ENCODE data around the gene PYGM. TPM values are rescaled to one million over a fixed set of nuclear protein-coding genes. Genes with fewer than 3 reads are reported as not detected.

Gene PYGM
- total RNA-seq, 1 donor from 2014 or later, result 0.26 TPM

DNA sequence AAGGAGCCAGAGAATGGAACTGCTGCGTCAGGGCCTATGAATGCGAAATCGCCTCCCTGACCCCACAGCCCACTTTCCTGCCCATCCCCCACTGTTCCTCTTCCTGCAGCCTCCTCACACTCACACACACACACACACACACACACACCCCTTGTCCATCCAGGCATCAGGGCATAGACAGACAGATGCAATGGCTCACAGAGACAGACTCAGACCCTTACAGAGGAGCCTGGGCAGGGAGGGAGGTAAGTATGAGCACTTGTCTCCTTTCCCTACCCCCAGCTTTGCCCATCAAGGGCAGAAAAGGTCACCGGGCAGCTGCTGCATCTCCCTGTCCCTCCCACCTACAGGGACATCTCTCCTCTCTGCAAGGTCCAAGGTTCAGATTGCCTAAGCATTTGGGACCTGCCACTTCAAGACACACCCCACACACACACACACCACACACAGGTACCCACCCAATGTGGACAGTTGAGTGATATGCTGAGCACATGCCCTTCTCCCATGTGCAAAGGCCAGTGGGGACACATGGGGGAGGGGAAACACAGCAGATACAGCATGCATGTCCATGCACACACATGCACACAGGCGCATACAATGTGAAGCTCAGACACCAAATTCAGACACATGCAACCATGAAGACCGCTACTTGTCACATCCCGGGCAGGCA, 34.8 kb downstream of the PYGM start:
- Histone ChIP-seq H3K36me3 (ENCODE audit: control insufficient read depth, insufficient read depth, low read length) (no peaks in the 10 kb centered on the region), H3K27me3 (ENCODE audit: control insufficient read depth, insufficient read depth, low read length) (peaks cover 15% of the 10 kb centered on the region), H3K4me3 (ENCODE audit: low read depth, low read length) (no peak overlapping the region)
- TF ChIP-seq, protein P1, sequence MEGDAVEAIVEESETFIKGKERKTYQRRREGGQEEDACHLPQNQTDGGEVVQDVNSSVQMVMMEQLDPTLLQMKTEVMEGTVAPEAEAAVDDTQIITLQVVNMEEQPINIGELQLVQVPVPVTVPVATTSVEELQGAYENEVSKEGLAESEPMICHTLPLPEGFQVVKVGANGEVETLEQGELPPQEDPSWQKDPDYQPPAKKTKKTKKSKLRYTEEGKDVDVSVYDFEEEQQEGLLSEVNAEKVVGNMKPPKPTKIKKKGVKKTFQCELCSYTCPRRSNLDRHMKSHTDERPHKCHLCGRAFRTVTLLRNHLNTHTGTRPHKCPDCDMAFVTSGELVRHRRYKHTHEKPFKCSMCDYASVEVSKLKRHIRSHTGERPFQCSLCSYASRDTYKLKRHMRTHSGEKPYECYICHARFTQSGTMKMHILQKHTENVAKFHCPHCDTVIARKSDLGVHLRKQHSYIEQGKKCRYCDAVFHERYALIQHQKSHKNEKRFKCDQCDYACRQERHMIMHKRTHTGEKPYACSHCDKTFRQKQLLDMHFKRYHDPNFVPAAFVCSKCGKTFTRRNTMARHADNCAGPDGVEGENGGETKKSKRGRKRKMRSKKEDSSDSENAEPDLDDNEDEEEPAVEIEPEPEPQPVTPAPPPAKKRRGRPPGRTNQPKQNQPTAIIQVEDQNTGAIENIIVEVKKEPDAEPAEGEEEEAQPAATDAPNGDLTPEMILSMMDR (IDR thresholded peaks at IDR 0.05; ENCODE audit: insufficient read depth, low read length, severe bottlenecking), result no peak
- FAIRE-seq (peak; percentile 32), DNase-seq (ENCODE audit: low read depth) (no peak)

DNA sequence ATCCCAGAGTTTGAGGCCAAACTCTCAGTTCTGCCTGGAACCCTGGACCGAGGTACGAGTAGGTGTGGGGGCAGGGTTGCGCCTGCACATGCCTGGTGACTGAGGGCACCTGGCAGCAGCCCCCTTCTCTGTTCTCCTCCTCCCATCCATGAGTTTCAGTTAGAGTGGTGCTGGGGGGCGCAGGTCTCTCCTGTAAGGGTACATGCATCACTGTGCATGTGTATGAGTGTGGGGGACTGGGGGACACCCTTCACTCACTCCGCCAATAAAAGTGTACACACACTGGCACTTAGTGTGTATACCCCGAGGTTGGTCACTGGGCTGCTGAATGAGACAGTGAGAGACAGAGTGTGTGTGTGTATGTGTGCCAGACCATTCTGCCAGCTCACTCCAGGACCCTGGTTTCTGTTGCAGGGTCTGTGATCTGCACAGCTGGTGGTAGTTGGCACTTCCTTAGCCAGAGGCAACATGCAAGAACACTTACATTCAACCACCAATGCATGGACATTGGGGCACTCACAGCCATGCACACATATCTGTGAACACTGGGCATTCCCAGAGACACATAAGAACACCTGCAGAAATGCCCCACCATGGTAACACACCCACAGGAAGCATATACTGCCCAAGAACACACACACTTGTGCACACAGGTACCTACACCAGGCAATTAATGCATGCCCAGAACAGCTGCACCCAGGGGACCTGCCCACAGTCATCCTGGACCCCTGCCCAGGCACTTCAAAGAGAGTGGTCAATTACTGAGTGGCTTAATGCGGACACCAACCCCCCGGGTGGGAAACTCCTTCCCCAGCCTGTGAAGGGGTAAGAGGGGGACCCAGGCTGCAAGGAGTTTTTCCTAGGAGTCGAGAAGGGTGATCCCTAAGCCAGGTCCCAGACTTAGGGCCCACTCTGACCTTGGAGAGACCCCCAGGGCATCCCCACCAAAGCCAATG, 35.6 kb downstream of the PYGM start:
- TF ChIP-seq, protein P1 (IDR thresholded peaks at IDR 0.05; ENCODE audit: insufficient read depth, low read length, severe bottlenecking), result no peak
- DNase-seq (ENCODE audit: low read depth) (no peak), FAIRE-seq (peak; percentile 92)
- peaks cover 15% of the 10 kb centered on the region for H3K27me3 ChIP-seq (ENCODE audit: control insufficient read depth, insufficient read depth, low read length)
- H3K36me3 ChIP-seq (ENCODE audit: control insufficient read depth, insufficient read depth, low read length), result no peaks in the 10 kb centered on the region
- no peak overlapping the region for H3K4me3 ChIP-seq (ENCODE audit: low read depth, low read length)

DNA sequence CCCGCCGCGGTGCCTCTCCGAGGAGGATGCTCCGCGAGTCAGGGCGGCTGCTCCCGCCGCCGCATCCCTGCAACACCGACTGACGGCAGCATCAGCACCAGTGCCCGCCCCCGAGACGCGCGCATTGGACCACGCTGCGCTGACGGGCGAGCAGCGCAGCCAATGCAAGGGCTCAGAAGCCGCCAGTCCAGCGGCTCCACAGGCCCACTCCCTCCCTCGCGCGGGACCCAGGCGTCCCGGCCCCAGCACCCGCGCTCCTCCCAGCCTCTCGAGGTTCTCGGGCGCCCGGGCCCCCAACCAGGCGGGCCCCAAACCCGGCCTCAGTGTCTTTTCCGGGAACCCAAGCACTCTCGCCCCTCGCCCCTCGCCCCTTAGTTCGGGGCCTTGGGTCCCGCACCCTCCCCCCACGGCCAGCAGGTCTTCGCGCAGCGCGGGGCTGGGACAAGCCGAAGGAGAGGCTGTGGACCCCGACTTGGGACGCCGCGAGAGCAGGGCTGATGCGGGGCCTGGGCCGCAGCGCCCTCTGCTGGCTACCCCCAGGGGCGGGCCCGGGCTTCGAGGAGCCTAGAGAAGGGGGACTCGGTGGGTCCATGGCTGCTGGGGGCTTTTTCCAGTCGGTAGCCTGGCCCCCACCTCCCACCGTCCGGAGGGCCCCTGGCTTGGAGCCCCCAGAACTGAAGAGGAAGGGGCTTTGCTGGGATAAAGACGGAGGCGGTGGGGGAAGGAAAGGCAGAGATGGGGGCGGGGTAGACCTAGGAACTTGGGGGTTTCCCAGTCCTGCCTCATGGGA, 36.5 kb downstream of the PYGM start, which contains the start of gene NRXN2:
Gene NRXN2, minus strand, starts transcription at position 81 of the 790 bp plus-strand sequence. CDS start 9,498 bp downstream, outside the sequence.
- Histone ChIP-seq H3K27me3 (ENCODE audit: control insufficient read depth, insufficient read depth, low read length) (peaks cover 18% of the 10 kb centered on the region), H3K4me3 (ENCODE audit: low read depth, low read length) (peak within 1 kb of the TSS; percentile 44), H3K36me3 (ENCODE audit: control insufficient read depth, insufficient read depth, low read length) (no peaks in the 10 kb centered on the region)
- FAIRE-seq, result no peak
- DNase-seq (ENCODE audit: low read depth), result peak; percentile 68
- TF ChIP-seq, protein P1 (IDR thresholded peaks at IDR 0.05; ENCODE audit: insufficient read depth, low read length, severe bottlenecking), result peak; percentile 91

DNA sequence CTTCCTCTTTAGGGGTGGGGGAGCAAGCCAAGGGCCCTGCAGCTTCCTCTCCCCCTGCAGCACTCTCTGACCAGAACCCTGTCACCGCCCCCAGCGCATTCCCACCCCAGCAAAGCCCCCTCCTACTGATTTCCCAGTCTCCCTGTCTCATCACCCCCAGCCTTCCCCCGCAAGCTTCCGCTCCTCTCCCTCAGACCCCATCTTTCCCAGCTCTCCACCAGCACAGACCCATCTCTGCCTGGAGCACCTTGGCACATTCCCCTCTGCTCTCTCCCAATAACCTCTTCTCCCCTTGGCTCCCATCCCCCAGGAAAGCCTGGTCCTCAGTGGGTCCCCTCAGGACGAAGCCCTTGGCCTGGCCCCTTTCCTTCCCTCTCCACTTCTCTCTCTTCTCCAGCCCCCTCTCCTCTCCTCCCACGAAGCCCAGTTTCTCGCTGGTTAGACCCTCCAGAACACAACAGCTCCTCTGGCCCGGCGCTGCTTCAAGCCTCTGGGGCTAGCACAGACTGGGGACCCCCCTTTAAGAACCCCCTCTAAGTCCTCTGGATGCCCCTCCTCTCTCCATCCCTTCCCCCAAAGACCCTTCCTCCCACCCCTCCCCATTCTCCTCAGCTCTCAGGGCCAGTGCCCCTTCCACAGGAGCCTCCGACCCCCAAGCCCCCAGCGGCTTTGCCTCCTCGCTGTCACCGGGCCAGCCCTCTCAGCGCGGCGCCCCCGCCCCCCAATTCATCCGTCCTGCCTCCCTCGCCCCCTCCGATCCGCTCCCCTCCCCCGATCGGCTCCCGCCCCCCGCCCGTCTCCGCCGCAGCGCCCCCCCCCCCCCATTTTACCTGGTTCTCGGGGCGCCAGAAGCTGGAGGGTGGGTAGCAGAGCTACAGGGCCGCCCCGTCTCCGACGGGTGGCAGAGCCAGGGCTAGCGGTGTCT, 37.4 kb downstream of the PYGM start:
- FAIRE-seq (no peak), DNase-seq (ENCODE audit: low read depth) (no peak)
- peaks cover 21% of the 10 kb centered on the region for H3K27me3 ChIP-seq (ENCODE audit: control insufficient read depth, insufficient read depth, low read length)
- TF ChIP-seq, protein P1 (IDR thresholded peaks at IDR 0.05; ENCODE audit: insufficient read depth, low read length, severe bottlenecking), result no peak
- no peaks in the 10 kb centered on the region for H3K36me3 ChIP-seq (ENCODE audit: control insufficient read depth, insufficient read depth, low read length)
- H3K4me3 ChIP-seq (ENCODE audit: low read depth, low read length), result no peak overlapping the region

DNA sequence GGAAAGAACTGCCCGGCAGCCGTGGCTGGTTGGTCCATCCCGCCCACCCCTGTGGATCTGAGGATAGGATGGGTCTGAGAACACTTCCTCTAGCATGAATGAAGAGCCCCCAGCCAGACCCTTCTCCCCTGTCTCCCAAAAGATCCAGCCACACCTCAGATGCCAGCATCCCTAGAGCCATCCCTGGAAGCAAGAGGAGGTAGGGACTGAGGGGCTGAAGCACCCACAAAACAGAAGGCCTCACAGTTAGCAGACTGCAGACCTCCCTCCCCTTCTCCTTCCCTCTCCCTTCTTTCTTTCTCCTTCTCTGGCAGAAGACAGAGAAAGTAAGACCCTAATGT, 38.4 kb downstream of the PYGM start:
- Histone ChIP-seq H3K27me3 (ENCODE audit: control insufficient read depth, insufficient read depth, low read length) (peaks cover 25% of the 10 kb centered on the region), H3K36me3 (ENCODE audit: control insufficient read depth, insufficient read depth, low read length) (no peaks in the 10 kb centered on the region), H3K4me3 (ENCODE audit: low read depth, low read length) (no peak overlapping the region)
- DNase-seq (ENCODE audit: low read depth) (no peak), FAIRE-seq (no peak)
- TF ChIP-seq, protein P1 (IDR thresholded peaks at IDR 0.05; ENCODE audit: insufficient read depth, low read length, severe bottlenecking), result no peak
